OCI-LY1 (cell line): ENCODE results near the gene CELF2.
"Not testable (repeated sequence)": the region's sequence is repeated elsewhere in the genome, so short reads cannot be mapped to it uniquely, and the experiment has no call there.

Source experiments
- H2AFZ ChIP-seq: fragments of 200-600 bp; sonication (generic), shearing (Covaris generic); 2 replicates; pipeline ENCODE4 v1.6.0; 2014; ENCODE audit warnings: antibody characterized with exemption, mild to moderate bottlenecking, low read length
- H3F3A ChIP-seq: fragments of 200-600 bp; sonication (generic), shearing (Covaris generic); 2 replicates; pipeline ENCODE4 v1.6.0; 2014; ENCODE audit warnings: mild to moderate bottlenecking, antibody characterized with exemption, low read length, moderate library complexity; ENCODE audit not compliant: insufficient read depth
- H3K27ac ChIP-seq: fragments of 200-600 bp; sonication (generic); 2 replicates; pipeline ENCODE4 v1.5.1; 2014; ENCODE audit warnings: low read length, mixed run types, mild to moderate bottlenecking, low read depth; ENCODE audit not compliant: poor library complexity, severe bottlenecking
- H3K27me3 ChIP-seq: fragments of 200-600 bp; sonication (generic); 2 replicates; pipeline ENCODE4 v1.6.0; 2014; ENCODE audit warnings: antibody characterized with exemption, mild to moderate bottlenecking, low read length, moderate library complexity; ENCODE audit not compliant: insufficient read depth
- H3K36me3 ChIP-seq: fragments of 200-600 bp; sonication (generic); 2 replicates; pipeline ENCODE4 v1.6.1; 2014; ENCODE audit warnings: mild to moderate bottlenecking, antibody characterized with exemption, low read length, moderate library complexity, mixed read lengths; ENCODE audit not compliant: insufficient read depth
- H3K4me1 ChIP-seq: fragments of 200-600 bp; sonication (generic); 2 replicates; pipeline ENCODE4 v1.5.1; 2014; ENCODE audit warnings: mild to moderate bottlenecking, low read length, moderate library complexity; ENCODE audit not compliant: insufficient read depth, severe bottlenecking
- H3K4me2 ChIP-seq: fragments of 200-600 bp; sonication (generic), shearing (Covaris generic); 2 replicates; pipeline ENCODE4 v1.6.1; 2014; ENCODE audit warnings: low read length
- H3K4me3 ChIP-seq: fragments of 200-600 bp; sonication (generic); 2 replicates; pipeline ENCODE4 v1.5.1; 2014; ENCODE audit warnings: low read length, low read depth, mild to moderate bottlenecking, mixed read lengths; ENCODE audit not compliant: poor library complexity, severe bottlenecking
- H3K79me2 ChIP-seq: fragments of 200-600 bp; shearing (Covaris generic); 2 replicates; pipeline ENCODE4 v1.6.1; 2016; ENCODE audit warnings: mixed run types, low read length, mixed read lengths; ENCODE audit not compliant: insufficient read depth
- H3K9ac ChIP-seq: fragments of 200-600 bp; sonication (generic), shearing (Covaris generic); 2 replicates; pipeline ENCODE4 v1.6.1; 2014; ENCODE audit warnings: mild to moderate bottlenecking, low read length, mixed read lengths
- H3K9me2 ChIP-seq: fragments of 200-600 bp; sonication (generic), shearing (Covaris generic); 2 replicates; pipeline ENCODE4 v1.6.1; 2014; ENCODE audit warnings: low read depth, mild to moderate bottlenecking, low read length, mixed read lengths
- H3K9me3 ChIP-seq: fragments of 200-600 bp; shearing (Covaris generic); 2 replicates; pipeline ENCODE4 v1.6.1; 2014; ENCODE audit warnings: low read length, mixed read lengths
- H4K20me1 ChIP-seq: fragments of 200-600 bp; sonication (generic), shearing (Covaris generic); 2 replicates; pipeline ENCODE4 v1.6.0; 2016; ENCODE audit warnings: mild to moderate bottlenecking, low read length; ENCODE audit not compliant: insufficient read depth
- EZH2 ChIP-seq: fragments of 200-600 bp; sonication (generic), shearing (Covaris generic); IDR thresholded peaks from 2 replicates; pipeline ENCODE4 v1.8.0; 2017; ENCODE audit warnings: borderline replicate concordance, mixed run types, mild to moderate bottlenecking, antibody characterized with exemption, low read length, moderate library complexity, mixed read lengths
- TF ChIP-seq, protein P1 (sequence below): fragments of 200-600 bp; sonication (generic), shearing (Covaris generic); IDR thresholded peaks from 2 replicates; pipeline ENCODE4 v1.5.1; 2017; ENCODE audit warnings: mild to moderate bottlenecking, antibody characterized with exemption, low read length, moderate library complexity, mixed read lengths

The CELF2 gene

GRCh38 chr10:11364241-11364640, 346.6 kb downstream of the CELF2 start:
- Histone ChIP-seq H3K27me3 (no peaks in the 10 kb centered on the region), H3K36me3 (no peaks in the 10 kb centered on the region), H3K27ac (no peak overlapping the region), H3K4me2 (no peak overlapping the region), H3F3A (no peaks in the 10 kb centered on the region), H3K4me1 (no peaks in the 10 kb centered on the region), H3K9me2 (no peaks in the 10 kb centered on the region), H3K9me3 (no peaks in the 10 kb centered on the region), H3K4me3 (no peak overlapping the region), H4K20me1 (no peaks in the 10 kb centered on the region), H3K9ac (no peak overlapping the region), H2AFZ (no peak overlapping the region), H3K79me2 (no peaks in the 10 kb centered on the region)
- TF ChIP-seq, protein P1, sequence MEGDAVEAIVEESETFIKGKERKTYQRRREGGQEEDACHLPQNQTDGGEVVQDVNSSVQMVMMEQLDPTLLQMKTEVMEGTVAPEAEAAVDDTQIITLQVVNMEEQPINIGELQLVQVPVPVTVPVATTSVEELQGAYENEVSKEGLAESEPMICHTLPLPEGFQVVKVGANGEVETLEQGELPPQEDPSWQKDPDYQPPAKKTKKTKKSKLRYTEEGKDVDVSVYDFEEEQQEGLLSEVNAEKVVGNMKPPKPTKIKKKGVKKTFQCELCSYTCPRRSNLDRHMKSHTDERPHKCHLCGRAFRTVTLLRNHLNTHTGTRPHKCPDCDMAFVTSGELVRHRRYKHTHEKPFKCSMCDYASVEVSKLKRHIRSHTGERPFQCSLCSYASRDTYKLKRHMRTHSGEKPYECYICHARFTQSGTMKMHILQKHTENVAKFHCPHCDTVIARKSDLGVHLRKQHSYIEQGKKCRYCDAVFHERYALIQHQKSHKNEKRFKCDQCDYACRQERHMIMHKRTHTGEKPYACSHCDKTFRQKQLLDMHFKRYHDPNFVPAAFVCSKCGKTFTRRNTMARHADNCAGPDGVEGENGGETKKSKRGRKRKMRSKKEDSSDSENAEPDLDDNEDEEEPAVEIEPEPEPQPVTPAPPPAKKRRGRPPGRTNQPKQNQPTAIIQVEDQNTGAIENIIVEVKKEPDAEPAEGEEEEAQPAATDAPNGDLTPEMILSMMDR, result no peak
- no peak for TF ChIP-seq EZH2

GRCh38 chr10:11366889-11367288, 349.2 kb downstream of the CELF2 start:
- H3K9ac ChIP-seq, H3F3A ChIP-seq, H3K27ac ChIP-seq, H4K20me1 ChIP-seq, H3K36me3 ChIP-seq, H3K9me2 ChIP-seq, H3K27me3 ChIP-seq, H3K4me2 ChIP-seq, H3K4me3 ChIP-seq, H2AFZ ChIP-seq, H3K9me3 ChIP-seq, H3K4me1 ChIP-seq, H3K79me2 ChIP-seq: not testable (repeated sequence)

DNA sequence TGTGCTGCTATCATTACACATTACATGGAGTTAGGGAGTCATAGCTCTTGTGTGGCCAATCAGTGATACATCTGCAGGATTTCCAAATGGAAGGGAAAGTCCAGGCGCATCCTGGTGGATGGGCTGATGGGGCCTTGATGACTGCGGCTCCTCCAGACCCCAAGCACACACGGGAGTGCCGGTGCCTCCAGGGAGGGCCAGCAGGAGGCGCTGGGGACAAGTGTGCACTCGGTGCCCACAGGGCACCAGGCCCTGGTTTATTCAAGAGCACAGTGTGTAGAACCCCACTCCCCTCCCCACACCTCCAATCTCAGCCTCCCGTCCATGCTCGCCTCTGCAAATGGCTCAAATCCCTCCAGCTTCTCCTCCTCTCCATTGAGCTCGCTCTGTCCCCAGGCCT, 349.8 kb downstream of the CELF2 start:
- H3K9me3 ChIP-seq, result no peaks in the 10 kb centered on the region
- H3K9me2 ChIP-seq, result no peaks in the 10 kb centered on the region
- H3K27me3 ChIP-seq, result no peaks in the 10 kb centered on the region
- H3K27ac ChIP-seq, result no peak overlapping the region
- TF ChIP-seq EZH2, result no peak
- TF ChIP-seq, protein P1, result no peak
- H2AFZ ChIP-seq, result no peak overlapping the region
- H3K4me1 ChIP-seq, result no peaks in the 10 kb centered on the region
- H3K9ac ChIP-seq, result no peak overlapping the region
- no peaks in the 10 kb centered on the region for H3F3A ChIP-seq
- H3K36me3 ChIP-seq, result no peaks in the 10 kb centered on the region
- no peak overlapping the region for H3K4me2 ChIP-seq
- no peaks in the 10 kb centered on the region for H4K20me1 ChIP-seq
- no peak overlapping the region for H3K4me3 ChIP-seq
- H3K79me2 ChIP-seq, result no peaks in the 10 kb centered on the region

DNA sequence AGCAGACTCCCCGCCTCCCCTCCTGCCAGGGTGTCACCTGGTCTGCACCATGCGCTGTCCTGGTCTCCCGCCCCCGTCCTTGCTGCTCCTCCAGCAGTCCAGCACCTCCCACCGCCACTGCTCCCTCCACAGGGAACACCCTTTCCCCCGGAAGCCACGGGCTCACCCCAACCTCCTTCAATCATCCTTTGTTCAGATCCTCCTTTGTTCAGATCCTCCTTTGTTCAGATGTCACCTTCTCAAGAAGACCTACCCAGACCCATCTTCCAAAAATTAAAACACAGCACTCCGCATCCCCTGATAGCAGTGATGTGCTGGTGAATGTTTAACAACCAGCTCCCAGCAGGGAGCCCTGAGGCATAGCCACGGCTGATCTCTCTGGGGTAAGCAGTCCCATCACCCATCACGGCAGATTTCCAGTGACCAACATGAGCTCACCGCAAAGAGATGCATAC, 356.1 kb downstream of the CELF2 start:
- Histone ChIP-seq H2AFZ (no peak overlapping the region), H3K4me1 (no peaks in the 10 kb centered on the region), H3K4me2 (no peak overlapping the region), H3K79me2 (no peaks in the 10 kb centered on the region), H3F3A (no peaks in the 10 kb centered on the region), H3K27me3 (no peaks in the 10 kb centered on the region), H3K4me3 (no peak overlapping the region), H4K20me1 (no peaks in the 10 kb centered on the region), H3K9ac (no peak overlapping the region), H3K36me3 (no peaks in the 10 kb centered on the region), H3K9me3 (no peaks in the 10 kb centered on the region), H3K27ac (no peak overlapping the region), H3K9me2 (no peaks in the 10 kb centered on the region)
- TF ChIP-seq, protein P1, result no peak
- TF ChIP-seq EZH2, result no peak
